ENCODE measurements around the gene CRLF3.
"Not testable (repeated sequence)": the region's sequence is repeated elsewhere in the genome, so short reads cannot be mapped to it uniquely, and the experiment has no call there.

The CRLF3 gene

DNA sequence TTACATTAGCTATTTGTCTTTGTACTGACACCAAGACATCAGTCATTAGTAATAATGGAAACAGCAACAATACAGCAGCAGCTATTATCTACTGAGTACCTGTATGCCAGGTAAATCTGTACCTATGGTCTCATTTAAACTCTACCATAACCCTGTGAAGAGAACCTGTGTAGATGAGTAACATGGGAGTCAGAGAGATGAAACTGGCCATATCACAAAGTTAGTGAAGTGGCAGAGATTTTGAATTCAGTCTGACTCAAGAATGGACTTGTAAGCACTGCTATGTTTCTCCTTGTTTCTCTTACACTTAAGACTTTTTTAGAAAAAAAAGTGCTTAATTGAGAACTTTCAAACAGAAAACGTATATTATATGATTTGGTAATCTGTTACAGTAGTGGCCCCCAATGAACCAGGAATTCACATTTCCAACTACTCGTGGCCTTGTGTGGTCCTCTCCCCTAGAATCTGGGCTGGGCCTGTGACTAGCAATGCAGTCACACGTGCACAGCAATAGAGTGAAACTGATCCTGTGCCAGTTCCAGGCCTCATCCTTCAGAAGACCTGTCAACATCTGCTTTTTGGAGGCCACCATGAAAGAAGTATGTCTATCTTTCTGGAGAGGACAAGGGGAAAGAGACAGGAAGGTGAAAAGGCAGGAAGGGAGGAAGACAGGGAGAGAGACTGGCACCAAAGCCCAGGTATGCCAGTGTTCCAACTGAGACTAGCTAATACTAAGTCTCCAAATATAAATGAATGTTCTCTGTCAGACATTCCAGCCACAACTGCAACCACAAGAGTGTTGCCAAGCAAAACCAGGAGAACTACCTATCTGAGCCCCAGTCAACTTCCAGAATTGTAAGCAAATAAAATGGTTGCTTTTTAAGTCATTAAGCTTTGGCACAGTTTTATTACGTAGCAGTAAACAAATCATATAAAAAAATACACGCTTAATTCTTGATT lies 12.0 kb downstream of the CRLF3 start:
- DNase-seq: no peak

DNA sequence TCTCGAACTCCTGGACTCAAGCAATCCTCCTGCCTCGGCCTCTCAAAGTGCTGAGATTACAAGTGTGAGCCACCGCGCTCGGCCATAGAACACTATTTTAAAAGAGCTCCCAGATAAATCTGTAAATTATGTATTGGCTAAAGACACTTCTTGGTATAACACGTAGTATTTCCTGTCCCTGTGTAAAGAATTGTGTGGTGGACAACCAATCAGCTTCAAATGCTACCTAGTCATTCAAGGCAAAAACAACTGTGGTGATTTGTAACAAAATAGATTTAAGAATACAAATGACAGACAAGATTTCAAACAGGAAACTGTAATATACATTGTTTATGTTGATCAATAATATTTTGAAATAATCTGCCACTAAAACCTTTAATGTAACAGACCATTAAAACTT lies 14.6 kb downstream of the CRLF3 start:
- no peak for DNase-seq

DNA sequence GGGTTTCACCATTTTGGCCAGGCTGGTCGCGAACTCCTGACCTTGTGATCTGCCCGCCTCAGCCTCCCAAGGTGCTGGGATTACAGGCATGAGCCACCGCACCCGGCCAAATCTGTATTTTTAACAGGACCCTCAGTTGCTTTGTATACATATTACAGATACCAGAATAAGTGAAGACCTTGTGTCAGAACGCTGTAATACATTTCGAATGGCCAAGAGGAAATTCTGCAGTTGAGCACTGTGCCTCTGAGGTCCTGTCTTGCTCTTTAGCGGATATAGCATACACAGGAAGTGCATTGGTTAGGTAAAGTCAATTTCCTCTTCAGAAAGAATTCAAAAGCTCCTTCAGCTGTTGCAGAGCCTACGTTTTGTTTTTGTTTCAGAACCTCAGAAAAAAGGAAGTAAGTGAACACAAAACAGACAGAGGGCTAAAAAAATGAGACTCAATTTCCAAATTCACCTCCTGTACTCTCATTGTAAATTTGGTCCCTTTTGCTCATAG lies 15.7 kb downstream of the CRLF3 start:
- DNase-seq: no peak

DNA sequence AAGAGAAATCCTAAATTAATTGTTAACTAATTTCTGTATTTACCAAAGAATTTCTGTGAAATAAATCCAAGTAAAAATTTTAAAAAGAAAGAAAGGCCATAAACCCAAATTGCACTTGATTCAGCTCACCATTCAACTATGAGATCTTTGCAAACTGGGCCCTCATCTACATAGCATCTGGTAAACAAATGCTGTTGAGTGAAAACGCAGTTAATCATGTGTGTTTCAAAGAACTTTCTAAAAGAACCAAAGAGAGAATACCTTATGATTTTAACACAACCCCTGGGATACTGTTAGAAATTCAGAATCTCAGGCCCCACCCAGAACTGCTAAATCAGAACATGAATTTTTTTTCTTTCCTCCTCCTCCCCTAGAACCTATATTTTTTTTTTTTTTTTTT lies 16.6 kb downstream of the CRLF3 start:
- DNase-seq: no peak

DNA sequence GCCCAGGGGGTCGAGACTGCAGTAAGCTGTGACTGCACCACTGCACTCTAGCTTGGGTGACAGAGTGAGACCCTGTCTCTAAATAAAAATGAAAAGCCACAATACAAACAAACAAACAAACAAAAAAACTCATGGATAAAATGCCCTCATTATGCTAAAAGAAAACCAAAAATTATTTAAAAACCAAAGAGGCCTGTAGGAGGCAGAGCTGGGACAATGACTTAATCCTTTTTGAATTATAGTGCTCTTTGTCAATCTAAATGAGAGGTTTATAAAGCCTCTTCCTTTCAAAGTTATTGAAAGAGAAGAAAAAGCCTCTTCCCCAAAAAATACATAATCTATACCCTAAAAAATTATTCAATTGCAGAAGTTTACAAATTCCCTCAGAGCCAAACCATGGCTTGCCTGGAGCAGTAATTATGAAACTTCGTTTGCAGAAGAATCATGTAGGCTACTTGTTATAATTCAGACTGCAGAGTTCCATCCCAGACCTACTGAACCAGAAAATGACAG lies 18.5 kb downstream of the CRLF3 start:
- DNase-seq: no peak

DNA sequence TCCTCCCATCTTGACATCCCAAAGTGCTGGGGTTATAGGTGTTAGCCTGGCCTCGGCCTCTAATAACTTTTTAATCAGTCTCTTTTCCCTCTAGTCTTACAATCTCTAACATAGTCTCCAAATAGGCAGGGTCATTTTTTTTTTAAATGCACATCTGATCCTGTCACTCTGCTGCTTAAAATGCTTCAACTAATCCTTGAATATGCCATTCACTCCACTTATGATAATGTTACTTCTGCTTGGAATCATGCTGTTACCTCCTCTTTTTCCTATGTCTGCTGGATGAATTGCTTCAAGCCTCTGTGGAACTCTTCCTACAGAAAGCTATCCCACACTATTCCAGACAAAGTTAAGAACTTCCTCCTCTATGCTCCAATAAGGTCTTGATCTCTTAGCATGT lies 22.8 kb downstream of the CRLF3 start:
- DNase-seq: no peak

DNA sequence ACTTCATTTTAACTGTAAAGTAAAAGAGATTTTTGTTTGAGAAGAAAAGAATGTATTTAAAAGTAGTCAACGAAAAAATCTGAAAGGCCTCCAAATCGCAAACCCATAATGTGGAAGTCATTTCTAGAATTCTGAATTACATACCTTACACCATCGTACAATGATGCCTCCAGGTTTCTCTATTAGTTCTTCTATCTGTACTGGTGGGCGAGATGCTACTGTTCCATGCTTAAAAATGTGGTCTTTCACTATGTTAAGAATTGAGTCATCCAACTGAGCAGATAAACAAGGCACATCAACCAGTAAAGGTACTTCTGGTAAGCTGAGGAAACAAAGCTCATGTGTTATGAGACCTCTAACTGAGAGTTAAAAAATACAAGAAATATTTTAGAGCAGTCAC lies 28.5 kb downstream of the CRLF3 start:
- DNase-seq: no peak

DNA sequence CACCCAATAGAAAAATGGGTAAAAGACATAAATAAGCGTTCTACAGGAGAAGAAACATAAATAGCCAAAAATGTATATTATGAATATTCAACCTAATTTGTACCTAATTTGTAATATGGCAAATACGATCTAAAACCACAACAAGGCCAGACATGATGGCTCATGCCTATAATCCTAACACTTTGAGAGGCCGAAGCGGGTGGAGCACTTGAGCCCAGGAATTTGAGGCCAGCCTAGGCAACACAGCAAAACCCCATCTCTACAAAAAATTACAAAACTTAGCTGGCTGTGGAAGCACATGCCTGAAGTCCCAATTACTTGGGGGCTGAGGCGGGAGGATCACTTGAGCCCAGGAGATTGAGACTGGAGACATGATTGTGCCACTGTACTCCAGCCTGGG lies 30.1 kb downstream of the CRLF3 start:
- no peak for DNase-seq

DNA sequence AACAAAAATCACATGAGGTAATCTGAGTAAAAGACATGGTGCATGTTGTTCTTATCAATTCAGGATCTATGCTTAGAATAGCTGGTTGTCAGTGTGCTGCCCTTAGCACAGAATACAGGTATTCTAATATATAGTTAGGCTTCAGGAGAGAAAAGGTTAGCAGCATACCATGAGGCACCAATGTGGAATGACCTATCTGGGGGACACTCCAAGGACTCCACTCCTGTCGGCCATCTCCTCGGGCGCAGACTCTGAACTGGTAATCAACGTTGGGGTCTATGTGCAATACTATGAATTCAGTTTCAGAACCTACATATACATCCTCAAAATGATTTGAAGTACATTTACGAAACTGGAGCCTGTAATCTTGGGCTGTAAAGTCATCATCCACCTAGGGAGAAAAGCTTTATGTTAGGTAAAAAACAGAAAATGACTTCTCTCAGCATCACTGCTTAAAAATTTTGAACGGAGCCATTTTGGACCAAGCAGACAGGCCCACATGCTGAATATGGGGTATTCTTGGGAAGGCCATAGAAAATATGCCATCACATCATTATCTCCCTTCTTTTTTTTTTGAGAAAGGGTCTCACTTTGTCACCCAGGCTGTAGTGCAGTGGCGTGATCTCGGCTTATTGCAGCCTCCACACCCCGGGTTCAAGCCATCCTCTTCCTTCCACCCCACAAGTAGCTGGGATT lies 31.1 kb downstream of the CRLF3 start:
- DNase-seq: no peak

DNA sequence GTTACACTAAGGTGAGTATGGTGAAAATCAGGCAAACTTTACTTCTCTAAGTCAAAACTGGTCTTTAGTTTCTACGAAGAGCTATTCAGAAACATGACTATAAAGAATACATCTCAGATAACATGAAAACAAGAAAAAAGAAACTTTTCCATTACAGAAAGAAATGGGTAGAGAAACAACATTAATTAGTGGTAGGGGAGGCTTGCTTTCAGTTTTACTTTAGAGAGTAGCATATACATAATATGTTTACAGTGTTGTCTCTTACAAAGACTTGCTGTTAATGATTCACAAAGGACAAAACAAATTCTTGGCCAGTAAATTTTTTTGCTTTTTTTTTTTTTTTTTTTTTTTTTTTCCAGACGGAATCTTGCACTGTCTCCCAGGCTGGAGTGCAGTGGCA lies 34.2 kb downstream of the CRLF3 start:
- no peak for DNase-seq

DNA sequence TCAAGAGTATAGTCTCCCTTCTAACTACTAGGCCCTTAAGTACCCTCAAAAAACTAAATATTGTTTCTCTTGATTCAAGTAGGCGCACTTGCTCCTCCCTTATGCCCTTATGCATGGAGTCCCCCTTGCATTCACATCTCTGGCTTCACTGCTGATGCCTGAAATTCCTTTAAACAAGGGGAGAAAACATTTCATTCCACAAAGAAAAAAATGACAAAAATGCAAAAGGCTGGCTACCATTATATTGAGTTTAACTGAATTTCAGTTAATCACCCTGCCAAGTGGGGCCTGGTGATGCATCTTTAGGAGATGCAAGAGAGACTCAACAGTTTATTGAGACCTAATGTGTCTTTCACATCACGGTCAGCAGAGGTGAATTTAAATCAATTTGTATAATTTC lies 35.6 kb downstream of the CRLF3 start:
- DNase-seq: no peak

DNA sequence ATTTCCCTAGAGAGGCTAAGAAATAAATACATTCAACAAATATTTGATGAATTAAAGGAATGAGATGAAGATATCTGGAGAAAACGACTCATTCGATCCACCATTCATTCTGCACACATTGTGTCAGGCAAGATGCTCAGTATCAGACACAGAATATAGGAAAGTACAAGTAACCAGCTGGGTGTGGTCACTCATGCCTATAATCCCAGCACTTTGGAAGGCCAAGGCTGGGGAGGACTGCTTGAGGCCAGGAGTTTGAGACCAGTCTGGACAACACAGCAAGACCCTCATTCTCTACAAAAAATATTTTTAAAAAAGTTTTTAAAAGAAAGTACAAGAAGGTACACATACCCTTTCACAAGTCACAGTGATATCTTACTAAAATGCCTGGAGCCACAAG lies 42.3 kb downstream of the CRLF3 start:
- DNase-seq: no peak

DNA sequence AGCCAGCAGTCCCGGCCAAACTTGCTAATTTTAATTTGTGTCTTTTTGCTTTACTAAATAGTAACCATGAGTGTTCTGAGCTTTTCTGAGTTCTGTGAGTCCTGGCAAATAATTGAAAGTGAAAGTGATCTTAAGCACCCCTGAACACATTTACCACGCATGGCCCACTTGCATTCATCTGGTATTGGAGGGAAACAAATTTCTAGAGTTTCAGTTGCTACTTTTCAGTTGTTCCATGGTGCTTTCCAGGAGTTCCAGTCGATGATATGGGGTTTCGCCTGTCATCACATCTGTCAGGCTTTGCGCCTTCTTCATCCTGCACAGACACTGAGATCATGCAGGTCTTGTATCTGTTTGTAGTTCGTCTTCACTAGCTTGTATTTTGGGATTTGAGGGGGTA lies 44.1 kb downstream of the CRLF3 start:
- no peak for DNase-seq

DNA sequence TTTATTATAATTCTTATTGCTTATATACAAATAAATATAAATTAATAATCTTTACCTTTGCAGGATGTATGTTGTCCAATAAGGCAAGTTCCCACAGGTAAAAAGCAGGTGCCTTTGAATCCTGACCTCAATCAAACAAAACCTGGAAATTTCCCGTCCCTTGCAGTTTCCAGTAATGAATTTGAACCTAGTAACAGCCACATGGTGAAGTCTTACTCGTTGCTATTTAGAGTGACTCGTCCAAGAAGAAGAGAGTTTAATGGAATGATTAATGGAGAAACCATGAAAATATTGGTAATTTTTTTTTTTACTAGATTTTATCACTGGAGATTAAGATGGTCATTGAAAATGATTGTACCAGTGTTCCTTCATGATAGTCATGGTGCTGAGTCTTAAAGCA lies 55.7 kb downstream of the CRLF3 start:
- DNase-seq: not testable (repeated sequence)

DNA sequence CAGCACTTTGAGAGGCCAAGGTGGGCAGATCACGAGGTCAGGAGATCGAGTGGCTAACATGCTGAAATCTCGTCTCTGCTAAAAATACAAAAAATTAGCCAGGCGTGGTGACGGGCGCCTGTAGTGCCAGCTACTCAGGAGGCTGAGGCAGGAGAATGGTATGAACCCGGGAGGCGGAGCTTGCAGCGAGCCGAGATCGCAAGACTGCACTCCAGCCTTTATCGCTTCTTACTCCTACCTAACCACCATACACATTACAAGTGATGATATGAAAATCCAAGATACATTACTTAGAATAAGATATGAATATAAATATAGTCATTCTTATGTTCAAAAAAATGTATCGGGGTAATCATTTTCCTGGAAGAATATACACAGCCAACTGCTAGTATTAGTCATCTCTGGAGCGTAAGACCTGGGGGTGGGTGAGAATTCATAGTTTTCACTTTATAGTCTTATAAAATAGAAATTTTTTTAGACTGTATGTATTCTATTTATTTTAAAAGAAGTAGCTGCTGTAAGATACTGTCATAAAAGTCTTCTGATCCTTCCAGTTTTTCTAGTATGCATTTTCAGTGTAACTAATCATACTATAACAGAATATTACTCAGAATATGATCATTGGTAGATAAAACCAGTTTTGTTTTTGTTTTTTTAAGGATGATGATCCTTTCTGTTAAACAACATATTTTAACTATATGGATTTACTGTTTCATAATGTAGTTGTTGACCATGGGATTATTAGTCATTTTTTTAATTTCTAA lies 56.7 kb downstream of the CRLF3 start:
- not testable (repeated sequence) for DNase-seq

DNA sequence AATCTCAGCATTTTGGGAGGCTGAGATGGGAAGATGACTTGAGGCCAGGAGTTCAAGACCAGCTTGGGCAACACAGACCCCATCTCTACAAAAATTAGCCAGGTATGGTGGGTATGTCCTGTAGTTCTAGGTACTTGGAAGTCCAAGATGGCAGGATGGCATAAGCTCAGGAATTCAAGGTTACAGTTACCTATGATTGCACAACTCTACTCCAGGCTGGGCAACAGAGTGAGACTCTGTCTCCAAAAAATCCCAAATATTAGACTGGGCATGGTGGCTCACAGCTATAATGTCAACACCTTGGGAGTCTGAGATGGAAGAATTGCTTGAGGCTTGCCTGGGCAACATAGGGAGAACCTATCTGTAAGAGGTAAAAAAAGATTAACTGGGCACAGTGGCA lies 63.4 kb downstream of the CRLF3 start:
- DNase-seq: no peak

DNA sequence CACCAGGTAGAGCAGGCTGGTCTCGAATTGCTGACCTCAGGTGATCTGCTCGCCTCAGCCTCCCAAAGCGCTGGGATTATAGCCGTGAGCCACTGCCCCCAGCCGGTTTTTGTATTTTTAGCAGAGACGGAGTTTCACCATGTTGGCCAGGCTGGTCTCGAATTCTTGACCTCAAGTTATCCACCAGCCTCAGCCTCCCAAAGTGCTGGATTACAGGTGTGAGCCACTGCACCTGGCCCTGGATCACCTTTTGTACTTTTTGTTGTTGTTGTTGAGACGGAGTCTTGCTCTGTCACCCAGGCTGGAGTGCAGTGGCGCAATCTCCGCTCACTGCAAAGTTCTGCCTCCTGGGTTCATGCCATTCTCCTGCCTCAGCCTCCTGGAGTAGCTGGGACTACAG lies 71.2 kb downstream of the CRLF3 start:
- not testable (repeated sequence) for DNase-seq

DNA sequence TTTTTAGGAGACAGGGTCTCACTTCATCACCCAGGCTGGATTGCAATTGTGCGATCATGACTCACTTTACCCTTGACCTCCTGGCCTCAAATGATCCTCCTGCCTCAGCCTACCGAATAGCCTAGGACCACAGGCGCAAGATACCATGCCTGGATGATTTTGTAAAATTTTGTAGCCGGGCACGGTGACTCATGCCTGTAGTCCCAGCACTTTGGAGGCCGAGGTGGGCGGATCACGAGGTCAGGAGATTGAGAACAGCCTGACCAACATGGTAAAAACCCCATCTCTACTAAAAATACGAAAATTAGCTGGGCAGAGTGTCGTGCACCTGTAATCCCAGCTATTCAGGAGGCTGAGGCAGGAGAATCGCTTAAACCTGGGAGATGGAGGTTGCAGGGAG lies 73.5 kb downstream of the CRLF3 start:
- not testable (repeated sequence) for DNase-seq

DNA sequence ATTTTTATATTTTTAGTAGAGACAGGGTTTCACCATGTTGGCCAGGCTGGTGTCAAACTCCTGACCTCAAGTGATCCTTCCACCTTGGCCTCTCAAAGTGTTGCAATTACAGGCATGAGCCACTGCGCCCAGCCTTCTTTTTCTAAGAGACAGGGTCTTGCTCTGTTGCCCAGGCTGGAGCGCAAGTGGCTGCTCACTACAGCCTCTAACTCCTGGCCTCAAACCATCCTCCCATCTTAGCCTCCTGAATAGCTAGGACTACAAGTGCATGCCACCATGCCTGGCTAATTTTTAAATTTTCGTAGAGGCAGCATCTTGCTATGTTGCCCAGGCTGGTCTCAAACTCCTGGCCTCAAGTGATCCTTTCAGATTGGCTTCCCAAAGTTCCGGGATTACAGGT lies 76.9 kb downstream of the CRLF3 start:
- not testable (repeated sequence) for DNase-seq

DNA sequence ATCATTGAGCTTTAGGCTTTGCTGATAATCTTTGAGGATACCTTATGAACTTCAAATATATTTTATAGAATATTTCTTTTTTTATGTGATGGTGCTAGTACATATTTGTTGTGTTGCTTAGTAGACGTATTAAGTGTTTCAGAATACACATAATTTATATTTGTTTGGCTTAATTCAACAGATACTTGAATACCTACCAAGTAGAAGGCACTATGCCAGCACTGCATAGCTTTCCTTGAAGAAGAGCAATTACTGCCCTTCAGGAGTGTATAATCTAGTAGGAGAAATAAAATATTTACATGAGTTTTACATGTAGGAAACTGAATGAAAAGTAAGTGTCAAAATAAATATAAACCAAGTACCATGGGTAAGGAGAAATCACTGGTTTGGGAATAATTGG lies 81.8 kb downstream of the CRLF3 start:
- DNase-seq: not testable (repeated sequence)

DNA sequence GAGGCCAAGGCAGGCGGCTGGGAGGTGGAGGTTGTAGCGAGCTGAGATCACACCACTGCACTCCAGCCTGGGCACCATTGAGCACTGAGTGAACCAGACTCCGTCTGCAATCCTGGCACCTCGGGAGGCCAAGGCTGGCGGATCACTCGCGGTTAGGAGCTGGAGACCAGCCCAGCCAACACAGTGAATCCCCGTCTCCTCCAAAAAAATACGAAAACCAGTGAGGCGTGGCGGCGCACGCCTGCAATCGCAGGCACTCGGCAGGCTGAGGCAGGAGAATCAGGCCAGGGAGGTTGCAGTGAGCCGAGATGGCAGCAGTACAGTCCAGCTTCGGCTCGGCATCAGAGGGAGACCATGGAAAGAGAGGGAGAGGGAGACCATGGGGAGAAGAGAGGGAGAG lies 88.1 kb downstream of the CRLF3 start:
- not testable (repeated sequence) for DNase-seq

DNA sequence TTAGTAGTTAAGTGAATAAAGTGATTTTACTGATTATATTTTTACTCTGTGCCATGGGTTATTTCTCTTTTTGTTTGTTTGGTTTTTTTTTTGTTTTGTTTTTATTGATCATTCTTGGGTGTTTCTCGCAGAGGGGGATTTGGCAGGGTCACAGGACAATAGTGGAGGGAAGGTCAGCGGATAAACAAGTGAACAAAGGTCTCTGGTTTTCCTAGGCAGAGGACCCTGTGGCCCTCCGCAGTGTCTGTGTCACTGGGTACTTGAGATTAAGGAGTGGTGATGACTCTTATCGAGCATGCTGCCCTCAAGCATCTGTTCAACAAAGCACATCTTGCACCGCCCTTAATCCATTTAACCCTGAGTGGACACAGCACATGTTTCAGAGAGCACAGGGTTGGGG lies 88.8 kb downstream of the CRLF3 start:
- peak; percentile 82 for DNase-seq

DNA sequence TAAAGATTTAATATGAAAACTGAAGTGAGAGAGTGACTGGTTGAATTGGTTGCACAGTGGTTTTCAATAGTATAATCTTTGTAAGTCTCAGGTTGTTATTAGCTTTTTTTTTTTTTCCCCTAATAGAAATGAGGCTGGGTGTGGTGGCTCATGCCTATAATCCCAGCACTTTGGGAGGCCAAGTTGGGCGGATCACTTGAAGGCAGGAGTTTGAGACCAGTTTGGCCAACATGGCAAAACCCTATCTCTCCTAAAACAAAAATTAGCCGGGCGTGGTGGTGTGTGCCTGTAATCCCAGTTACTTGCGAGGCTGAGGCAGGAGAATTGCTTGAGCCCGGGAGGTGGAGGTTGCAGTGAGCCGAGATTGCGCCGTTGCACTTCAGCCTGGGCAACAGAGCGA lies 89.3 kb downstream of the CRLF3 start:
- peak; percentile 47 for DNase-seq
